ENCODE results near the gene PI4KA. TPM values are rescaled to one million over a fixed set of nuclear protein-coding genes. Genes with fewer than 3 reads are reported as not detected.
"Not testable (repeated sequence)": the region's sequence is repeated elsewhere in the genome, so short reads cannot be mapped to it uniquely, and the experiment has no call there.

Gene PI4KA
- total RNA-seq, 2 donors from 2014 or later, result 42.5 to 47.2 TPM

DNA sequence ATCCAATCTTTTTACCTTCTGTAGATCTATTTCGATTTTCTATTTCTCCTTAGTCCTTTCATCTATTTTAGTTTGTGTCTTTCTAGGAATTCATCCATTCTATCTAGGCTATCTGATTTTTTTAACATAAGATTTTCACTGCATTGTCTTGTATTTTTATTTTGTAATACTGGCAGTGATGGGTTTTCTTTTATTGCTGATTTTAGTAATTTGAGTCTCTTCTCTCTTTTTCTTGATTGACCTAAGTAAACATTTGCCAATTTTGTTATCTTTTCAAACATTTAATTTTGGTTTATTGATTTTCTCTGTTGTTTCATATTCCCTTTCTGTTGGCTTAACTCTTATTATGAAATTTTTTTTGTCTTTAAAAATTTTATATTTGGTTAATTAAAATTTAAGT is 192.1 kb downstream of the PI4KA start:
- no peak for ATAC-seq
- no peak for TF ChIP-seq CTCF (IDR thresholded peaks at IDR 0.05)
- TF ChIP-seq POLR2A (IDR thresholded peaks at IDR 0.05), result no peak
- 56 to 59% methylated on average over 1 of the region's 1 CpG for WGBS, 2 donors

GRCh38 chr22:20664594-20664959 is 194.0 kb downstream of the PI4KA start:
- peaks cover 0 to 4% (median 0%) of the 10 kb centered on the region in 3 donors for H3K9me3 ChIP-seq
- no peaks in the 10 kb centered on the region for H3K4me1 ChIP-seq
- intact Hi-C loops (cut with DNase I), result no loop called here
- 100% methylated on average over 1 of the region's 1 CpG; no CpG with 5 or more reads in 1 of the 2 donors for WGBS, 2 donors
- TF ChIP-seq CTCF (IDR thresholded peaks at IDR 0.05) (no peak), POLR2A (IDR thresholded peaks at IDR 0.05) (no peak)
- H3K36me3 ChIP-seq (replicated peaks in 1 of 2; ENCODE audit: insufficient read depth in 1 of 2, low read depth in 2 of 2), result no peaks in the 10 kb centered on the region
- DNase-seq (no peak), ATAC-seq (no peak)
- H3K27ac ChIP-seq, result no peak overlapping the region
- H3K27me3 ChIP-seq, result no peaks in the 10 kb centered on the region
- H3K4me3 ChIP-seq, result no peak overlapping the region

More for the DNA sequence above, 192.1 kb downstream of the PI4KA start:
- H3K4me3 ChIP-seq, result no peak overlapping the region
- no peaks in the 10 kb centered on the region for H3K36me3 ChIP-seq (replicated peaks in 1 of 2; ENCODE audit: insufficient read depth in 1 of 2, low read depth in 2 of 2)
- H3K27ac ChIP-seq, result no peak overlapping the region
- intact Hi-C loops (cut with DNase I), result no loop called here
- H3K4me1 ChIP-seq, result no peaks in the 10 kb centered on the region
- peaks cover 0 to 7% of the 10 kb centered on the region in 2 donors for H3K27me3 ChIP-seq
- DNase-seq, result no peak
- peaks cover 0 to 4% (median 0%) of the 10 kb centered on the region in 3 donors for H3K9me3 ChIP-seq

- intact Hi-C loops (cut with DNase I), result no loop called here
- WGBS, 2 donors, result 90 to 100% methylated on average over 1 to 7 of the region's 7 CpGs
- Histone ChIP-seq H3K27ac (no peak overlapping the region), H3K4me1 (no peaks in the 10 kb centered on the region), H3K27me3 (no peaks in the 10 kb centered on the region), H3K4me3 (no peak overlapping the region), H3K36me3 (replicated peaks in 1 of 2; ENCODE audit: insufficient read depth in 1 of 2, low read depth in 2 of 2) (no peaks in the 10 kb centered on the region), H3K9me3 (peaks cover 0 to 4% (median 0%) of the 10 kb centered on the region in 3 donors)
- ATAC-seq, result no peak
- TF ChIP-seq POLR2A (IDR thresholded peaks at IDR 0.05) (no peak), CTCF (IDR thresholded peaks at IDR 0.05) (no peak)
- no peak for DNase-seq
These were observed 194.5 kb downstream of the PI4KA start for GRCh38 chr22:20663941-20664593.

DNA sequence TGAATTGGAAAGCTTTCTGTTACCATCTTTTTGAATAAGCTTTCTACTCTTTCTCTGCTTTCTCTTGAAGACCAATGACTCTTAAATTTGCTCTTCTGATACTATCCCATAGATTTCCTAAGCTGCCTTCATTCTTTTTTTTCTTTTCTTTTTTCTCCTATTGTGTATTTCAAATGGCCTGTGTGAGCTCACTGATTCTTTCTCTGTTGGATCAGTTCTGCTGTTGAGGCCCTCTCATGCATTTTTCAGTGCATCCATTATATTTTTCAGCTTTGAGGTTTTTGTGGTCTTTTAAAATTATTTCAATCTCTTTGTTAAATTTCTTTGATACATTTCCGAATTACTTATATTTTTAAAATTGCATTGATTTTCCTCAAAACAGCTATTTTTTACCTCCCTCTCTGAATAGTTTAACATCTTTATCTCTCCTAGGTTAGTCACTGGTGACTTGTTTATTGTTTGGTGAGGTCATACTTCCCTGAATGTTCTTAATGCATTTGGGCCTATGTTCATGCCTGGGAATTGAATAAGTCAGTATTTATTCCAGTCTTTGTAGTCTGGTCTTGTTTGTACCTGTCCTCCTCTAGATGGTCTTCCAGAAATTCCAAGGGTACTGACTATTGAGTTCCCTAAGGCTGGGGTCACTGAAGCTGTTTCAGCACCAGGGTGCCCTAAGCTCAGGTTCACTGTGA is 195.3 kb downstream of the PI4KA start:
- Histone ChIP-seq H3K27ac (no peak overlapping the region), H3K27me3 (no peaks in the 10 kb centered on the region), H3K9me3 (peaks cover 0 to 4% (median 0%) of the 10 kb centered on the region in 3 donors), H3K36me3 (replicated peaks in 1 of 2; ENCODE audit: insufficient read depth in 1 of 2, low read depth in 2 of 2) (no peaks in the 10 kb centered on the region), H3K4me1 (no peaks in the 10 kb centered on the region), H3K4me3 (no peak overlapping the region)
- intact Hi-C loops (cut with DNase I), result no loop called here
- TF ChIP-seq CTCF (IDR thresholded peaks at IDR 0.05), result no peak
- TF ChIP-seq POLR2A (IDR thresholded peaks at IDR 0.05), result no peak
- ATAC-seq (no peak), DNase-seq (no peak)
- 95 to 100% methylated on average over 1 of the region's 1 CpG for WGBS, 2 donors

GRCh38 chr22:20662524-20663036 is 196.0 kb downstream of the PI4KA start:
- H3K9me3 ChIP-seq; H3K36me3 ChIP-seq (replicated peaks in 1 of 2; ENCODE audit: insufficient read depth in 1 of 2, low read depth in 2 of 2); DNase-seq; ATAC-seq; intact Hi-C loops (cut with DNase I); H3K27me3 ChIP-seq; H3K27ac ChIP-seq; H3K4me1 ChIP-seq; H3K4me3 ChIP-seq: not testable (repeated sequence)
- WGBS, 2 donors, result 71 to 81% methylated on average over 4 of the region's 4 CpGs

Data from body of pancreas (tissue), 4 donors.